Nephron progenitor cell (in vitro differentiated cells): ENCODE measurements around the gene POU2F3.

Experiments used
- DNase-seq: peaks from one replicate; pipeline ENCODE4 v3.0.0; 2021
- H3K27ac Mint-ChIP-seq: 2 replicates; pipeline ENCODE4 v1.8.0; 2021; ENCODE audit warnings: mild to moderate bottlenecking, moderate library complexity, mixed read lengths
- H3K27me3 Mint-ChIP-seq: 2 replicates; pipeline ENCODE4 v1.8.0; 2021; ENCODE audit warnings: mild to moderate bottlenecking, low read depth, mixed read lengths; ENCODE audit not compliant: poor library complexity
- H3K36me3 Mint-ChIP-seq: 2 replicates; pipeline ENCODE4 v1.8.0; 2021; ENCODE audit warnings: low read depth, mixed read lengths
- H3K4me1 Mint-ChIP-seq: 2 replicates; pipeline ENCODE4 v1.8.0; 2021; ENCODE audit warnings: mixed read lengths
- H3K4me3 Mint-ChIP-seq: 2 replicates; pipeline ENCODE4 v1.8.0; 2021; ENCODE audit warnings: mild to moderate bottlenecking, moderate library complexity, mixed read lengths
- H3K9me3 Mint-ChIP-seq: 2 replicates; pipeline ENCODE4 v1.8.0; 2021; ENCODE audit warnings: mild to moderate bottlenecking, moderate library complexity, mixed read lengths
- CTCF ChIP-seq: fragments of 200-600 bp; sonication (generic); IDR thresholded peaks from 2 replicates; pipeline ENCODE4 v1.5.0; 2021; ENCODE audit warnings: antibody characterized with exemption

POU2F3 gene

GRCh38 chr11:120212926-120213325 lies 27.0 kb upstream of the POU2F3 start:
- DNase-seq: no peak
- Mint-ChIP-seq H3K4me1 (peaks cover 81% of the 10 kb centered on the region), H3K36me3 (peaks cover 6% of the 10 kb centered on the region), H3K27ac (no peak overlapping the region), H3K9me3 (no peaks in the 10 kb centered on the region), H3K4me3 (peak overlapping the region; percentile 92), H3K27me3 (peaks cover 70% of the 10 kb centered on the region)
- no peak for TF ChIP-seq CTCF

GRCh38 chr11:120214581-120214980 lies 25.4 kb upstream of the POU2F3 start:
- H3K4me3 Mint-ChIP-seq: peak overlapping the region; percentile 51

GRCh38 chr11:120215634-120216033 lies 24.3 kb upstream of the POU2F3 start:
- Mint-ChIP-seq H3K4me1 (peaks cover 81% of the 10 kb centered on the region), H3K9me3 (no peaks in the 10 kb centered on the region), H3K27ac (peak overlapping the region; percentile 52), H3K4me3 (no peak overlapping the region), H3K36me3 (peaks cover 6% of the 10 kb centered on the region), H3K27me3 (peaks cover 49% of the 10 kb centered on the region)
- DNase-seq: no peak
- no peak for TF ChIP-seq CTCF

More at GRCh38 chr11:120214581-120214980, 25.4 kb upstream of the POU2F3 start:
- TF ChIP-seq CTCF: no peak
- H3K27ac Mint-ChIP-seq: no peak overlapping the region
- peaks cover 54% of the 10 kb centered on the region for H3K27me3 Mint-ChIP-seq
- DNase-seq: no peak
- no peaks in the 10 kb centered on the region for H3K9me3 Mint-ChIP-seq
- peaks cover 6% of the 10 kb centered on the region for H3K36me3 Mint-ChIP-seq
- peaks cover 81% of the 10 kb centered on the region for H3K4me1 Mint-ChIP-seq

- H3K4me3 Mint-ChIP-seq: no peak overlapping the region
- no peak for TF ChIP-seq CTCF
- H3K4me1 Mint-ChIP-seq: peaks cover 79% of the 10 kb centered on the region
- peaks cover 55% of the 10 kb centered on the region for H3K27me3 Mint-ChIP-seq
- no peaks in the 10 kb centered on the region for H3K9me3 Mint-ChIP-seq
- peaks cover 6% of the 10 kb centered on the region for H3K36me3 Mint-ChIP-seq
- no peak for DNase-seq
- no peak overlapping the region for H3K27ac Mint-ChIP-seq
Measured at GRCh38 chr11:120216426-120217102, 23.4 kb upstream of the POU2F3 start.

GRCh38 chr11:120217526-120217925 lies 22.4 kb upstream of the POU2F3 start:
- DNase-seq: no peak
- no peak for TF ChIP-seq CTCF
- Mint-ChIP-seq H3K27me3 (peaks cover 53% of the 10 kb centered on the region), H3K27ac (no peak overlapping the region), H3K4me3 (peak overlapping the region; percentile 57), H3K36me3 (peaks cover 6% of the 10 kb centered on the region), H3K9me3 (no peaks in the 10 kb centered on the region), H3K4me1 (peaks cover 69% of the 10 kb centered on the region)
